Ishikawa (cell line): ENCODE results near the gene SUGP1.

Experiments
- CEBPB ChIP-seq: IDR thresholded peaks from 2 replicates; pipeline ENCODE4 v1.6.1; 2012
- CREB1 ChIP-seq: IDR thresholded peaks from 2 replicates; pipeline ENCODE4 v1.6.1; 2012; ENCODE audit warnings: low read depth
- EGR1 ChIP-seq: IDR thresholded peaks from 2 replicates; pipeline ENCODE4 v1.6.1; 2012
- EP300 ChIP-seq: IDR thresholded peaks from 2 replicates; pipeline ENCODE4 v1.6.1; 2012; ENCODE audit warnings: borderline replicate concordance
- FOXM1 ChIP-seq: IDR thresholded peaks from 2 replicates; pipeline ENCODE4 v1.6.1; 2012; ENCODE audit warnings: low read depth, borderline replicate concordance
- NFIC ChIP-seq: IDR thresholded peaks from 2 replicates; pipeline ENCODE4 v1.6.1; 2012
- RAD21 ChIP-seq: IDR thresholded peaks from 2 replicates; pipeline ENCODE4 v1.6.1; 2012; ENCODE audit warnings: low read depth
- TAF1 ChIP-seq: IDR thresholded peaks from 2 replicates; pipeline ENCODE4 v1.6.1; 2012; ENCODE audit warnings: low read depth, mild to moderate bottlenecking
- TCF12 ChIP-seq: IDR thresholded peaks from 2 replicates; pipeline ENCODE4 v1.6.1; 2012; ENCODE audit warnings: low read depth
- TEAD4 ChIP-seq: IDR thresholded peaks from 2 replicates; pipeline ENCODE4 v1.6.1; 2012
- YY1 ChIP-seq: IDR thresholded peaks from 2 replicates; pipeline ENCODE4 v1.6.1; 2012; ENCODE audit warnings: low read depth
- ZBTB7A ChIP-seq: IDR thresholded peaks from 2 replicates; pipeline ENCODE4 v1.6.1; 2012; ENCODE audit warnings: low read depth
- TF ChIP-seq, protein P1 (sequence below): IDR thresholded peaks from 2 replicates; pipeline ENCODE4 v1.6.1; 2012; ENCODE audit warnings: low read depth, mild to moderate bottlenecking
- TF ChIP-seq, protein P2 (sequence below): IDR thresholded peaks from 2 replicates; pipeline ENCODE4 v1.6.1; 2012

Gene SUGP1

DNA sequence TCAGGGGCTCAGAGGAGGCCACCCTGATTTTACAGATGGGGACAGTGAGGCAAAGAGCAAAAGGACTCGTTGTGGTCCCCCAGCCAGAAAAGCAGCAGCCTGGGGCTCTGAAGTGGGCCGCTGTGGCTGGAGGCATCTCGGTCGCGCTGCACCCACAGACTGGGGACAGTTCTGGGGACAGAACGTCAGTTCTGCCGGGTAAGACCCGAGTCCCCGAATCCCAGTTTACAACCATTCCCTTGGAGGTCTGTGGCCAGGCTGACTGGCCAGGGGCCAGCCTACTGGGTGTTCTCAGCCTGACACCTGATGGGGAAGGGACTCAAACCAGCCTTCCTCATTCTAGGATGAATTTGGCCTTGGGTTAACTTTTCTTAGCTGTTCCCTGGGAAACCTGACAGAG lies 14.1 kb downstream of the SUGP1 start:
- TF ChIP-seq, protein P1, sequence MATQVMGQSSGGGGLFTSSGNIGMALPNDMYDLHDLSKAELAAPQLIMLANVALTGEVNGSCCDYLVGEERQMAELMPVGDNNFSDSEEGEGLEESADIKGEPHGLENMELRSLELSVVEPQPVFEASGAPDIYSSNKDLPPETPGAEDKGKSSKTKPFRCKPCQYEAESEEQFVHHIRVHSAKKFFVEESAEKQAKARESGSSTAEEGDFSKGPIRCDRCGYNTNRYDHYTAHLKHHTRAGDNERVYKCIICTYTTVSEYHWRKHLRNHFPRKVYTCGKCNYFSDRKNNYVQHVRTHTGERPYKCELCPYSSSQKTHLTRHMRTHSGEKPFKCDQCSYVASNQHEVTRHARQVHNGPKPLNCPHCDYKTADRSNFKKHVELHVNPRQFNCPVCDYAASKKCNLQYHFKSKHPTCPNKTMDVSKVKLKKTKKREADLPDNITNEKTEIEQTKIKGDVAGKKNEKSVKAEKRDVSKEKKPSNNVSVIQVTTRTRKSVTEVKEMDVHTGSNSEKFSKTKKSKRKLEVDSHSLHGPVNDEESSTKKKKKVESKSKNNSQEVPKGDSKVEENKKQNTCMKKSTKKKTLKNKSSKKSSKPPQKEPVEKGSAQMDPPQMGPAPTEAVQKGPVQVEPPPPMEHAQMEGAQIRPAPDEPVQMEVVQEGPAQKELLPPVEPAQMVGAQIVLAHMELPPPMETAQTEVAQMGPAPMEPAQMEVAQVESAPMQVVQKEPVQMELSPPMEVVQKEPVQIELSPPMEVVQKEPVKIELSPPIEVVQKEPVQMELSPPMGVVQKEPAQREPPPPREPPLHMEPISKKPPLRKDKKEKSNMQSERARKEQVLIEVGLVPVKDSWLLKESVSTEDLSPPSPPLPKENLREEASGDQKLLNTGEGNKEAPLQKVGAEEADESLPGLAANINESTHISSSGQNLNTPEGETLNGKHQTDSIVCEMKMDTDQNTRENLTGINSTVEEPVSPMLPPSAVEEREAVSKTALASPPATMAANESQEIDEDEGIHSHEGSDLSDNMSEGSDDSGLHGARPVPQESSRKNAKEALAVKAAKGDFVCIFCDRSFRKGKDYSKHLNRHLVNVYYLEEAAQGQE: no peak
- TF ChIP-seq CEBPB: no peak
- TF ChIP-seq TCF12: no peak
- no peak for TF ChIP-seq EGR1
- TF ChIP-seq TEAD4: no peak
- TF ChIP-seq, protein P2, sequence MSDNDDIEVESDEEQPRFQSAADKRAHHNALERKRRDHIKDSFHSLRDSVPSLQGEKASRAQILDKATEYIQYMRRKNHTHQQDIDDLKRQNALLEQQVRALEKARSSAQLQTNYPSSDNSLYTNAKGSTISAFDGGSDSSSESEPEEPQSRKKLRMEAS: no peak
- no peak for TF ChIP-seq NFIC
- no peak for TF ChIP-seq EP300

DNA sequence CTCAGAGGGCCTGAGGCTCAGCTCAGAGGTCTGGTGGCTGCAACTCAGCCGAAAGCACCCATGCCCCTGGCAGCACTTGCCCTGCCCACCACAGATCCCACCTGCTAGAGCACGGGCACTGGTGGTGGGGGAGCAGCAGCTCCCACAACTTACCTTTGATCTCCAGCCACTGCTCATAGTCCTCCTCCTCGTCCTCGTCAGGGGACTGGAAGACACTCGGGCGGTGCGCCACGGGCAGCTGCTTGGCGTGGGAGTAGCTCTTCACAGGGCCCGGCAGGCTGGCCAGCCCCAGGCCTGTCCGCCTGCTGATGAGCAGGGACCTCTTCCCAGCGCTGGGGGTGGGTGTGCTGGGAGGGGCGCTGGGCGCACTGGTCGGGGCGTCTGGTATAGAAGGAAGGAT lies 14.6 kb downstream of the SUGP1 start:
- TF ChIP-seq, protein P1: no peak
- TF ChIP-seq RAD21 (no peak), CEBPB (no peak), YY1 (no peak), FOXM1 (no peak), TEAD4 (no peak), TAF1 (no peak), CREB1 (no peak), EGR1 (no peak), TCF12 (no peak), ZBTB7A (no peak)

DNA sequence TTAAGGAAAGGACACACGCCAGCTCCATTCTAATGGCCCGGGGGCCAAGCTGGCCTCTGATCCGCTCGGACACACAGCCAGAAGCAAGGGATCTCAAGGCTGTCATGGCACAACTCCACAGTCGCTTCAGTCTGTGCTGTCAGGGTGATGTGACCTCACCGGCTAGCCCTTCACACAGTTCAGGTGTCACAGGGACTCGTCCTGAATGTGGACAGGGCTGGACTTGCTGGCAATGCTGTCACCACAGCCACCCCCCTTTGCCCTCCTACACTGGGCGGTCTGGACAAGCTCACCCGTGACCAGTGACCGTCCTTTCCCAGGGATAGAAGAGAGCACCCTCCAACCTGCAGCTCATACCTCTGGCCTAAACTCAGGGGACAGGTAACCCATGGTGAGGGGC lies 15.2 kb downstream of the SUGP1 start:
- TF ChIP-seq YY1 (no peak), CREB1 (no peak), FOXM1 (no peak), CEBPB (no peak), NFIC (no peak), TEAD4 (no peak), RAD21 (no peak)
- TF ChIP-seq, protein P1: no peak
- TF ChIP-seq, protein P2: no peak

DNA sequence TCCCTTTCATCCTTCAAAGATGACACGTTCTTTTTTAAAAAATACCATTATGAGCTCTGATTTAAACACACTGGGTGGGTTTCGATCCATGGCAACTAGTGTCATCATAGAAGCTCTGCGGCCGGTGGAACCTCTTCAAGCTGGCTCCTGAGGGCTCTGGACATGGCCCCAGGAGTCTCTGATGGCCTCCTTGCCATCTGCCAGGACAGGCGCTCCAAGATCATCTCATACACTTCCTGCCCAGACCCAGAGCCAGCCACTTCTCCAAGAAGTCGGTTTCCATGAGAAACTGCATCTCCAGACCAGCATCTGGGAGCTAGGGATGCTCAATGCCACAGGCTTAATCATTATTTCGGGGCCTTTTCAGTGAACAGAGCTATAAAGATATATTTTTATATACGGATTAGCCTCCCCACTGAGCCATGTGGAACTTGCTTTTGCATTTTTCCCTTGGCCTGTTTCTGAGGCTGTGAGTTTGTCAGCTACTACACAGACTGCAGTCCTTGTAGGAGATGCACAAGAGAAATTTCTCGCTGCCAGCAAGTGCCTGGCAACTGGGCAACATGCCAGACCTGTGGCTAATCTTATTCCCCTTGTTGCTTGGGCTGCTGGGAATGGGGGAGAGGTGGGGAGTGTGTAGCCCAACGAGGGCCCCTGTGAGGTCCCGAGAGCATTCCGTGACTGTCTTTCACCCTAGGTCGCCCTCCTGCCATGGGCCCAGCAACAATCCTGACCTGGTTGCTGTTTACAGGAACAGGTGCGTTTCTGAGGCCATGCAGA lies 15.9 kb downstream of the SUGP1 start:
- TF ChIP-seq, protein P1: no peak
- TF ChIP-seq TEAD4: no peak
- TF ChIP-seq CEBPB: no peak
- no peak for TF ChIP-seq NFIC
- TF ChIP-seq EGR1: no peak
- TF ChIP-seq FOXM1: no peak
- no peak for TF ChIP-seq CREB1
- no peak for TF ChIP-seq TAF1
